GM12874 (cell line): ENCODE data around the gene RNPEP.

Experiments used
- CTCF ChIP-seq: IDR thresholded peaks from 2 replicates; pipeline ENCODE4 v1.5.1; 2011; ENCODE audit warnings: low read depth, mild to moderate bottlenecking, control low read depth, low read length, moderate library complexity; ENCODE audit not compliant: insufficient read depth

The RNPEP gene

GRCh38 chr1:202014060-202014459 lies 31.6 kb downstream of the RNPEP start:
- no peak for TF ChIP-seq CTCF

GRCh38 chr1:202014915-202015661 lies 32.6 kb downstream of the RNPEP start:
- no peak for TF ChIP-seq CTCF

GRCh38 chr1:202015662-202015937 lies 33.2 kb downstream of the RNPEP start:
- TF ChIP-seq CTCF, result no peak

GRCh38 chr1:202016022-202016810 lies 33.8 kb downstream of the RNPEP start:
- no peak for TF ChIP-seq CTCF

- no peak for TF ChIP-seq CTCF
These were observed 34.6 kb downstream of the RNPEP start for GRCh38 chr1:202016811-202017748.

GRCh38 chr1:202017749-202018467 lies 35.5 kb downstream of the RNPEP start:
- TF ChIP-seq CTCF, result no peak
